ENCODE results near the gene GAPVD1.
A peak's percentile ranks its signal among the peaks of the same experiment; 100 is the strongest.

Gene GAPVD1

DNA sequence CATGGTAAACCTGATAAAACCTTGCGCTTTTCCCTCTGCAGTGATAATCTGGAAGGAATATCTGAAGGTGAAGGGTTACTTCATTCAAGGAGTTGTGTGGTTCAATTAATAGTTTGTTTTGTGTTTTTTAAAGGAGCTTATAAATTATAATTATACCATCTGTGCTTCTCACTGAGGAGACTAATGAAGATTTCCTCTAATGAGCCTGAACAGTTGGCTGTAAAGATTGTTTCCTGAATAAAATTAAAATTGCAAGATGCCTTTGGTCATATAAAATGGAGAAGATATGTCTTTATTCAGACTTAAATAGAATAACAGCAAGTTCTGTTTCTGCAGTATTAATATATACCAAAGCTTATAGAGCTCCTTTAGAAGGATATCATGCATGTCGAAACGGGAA, 59.9 kb downstream of the GAPVD1 start:
- no peak for DNase-seq

DNA sequence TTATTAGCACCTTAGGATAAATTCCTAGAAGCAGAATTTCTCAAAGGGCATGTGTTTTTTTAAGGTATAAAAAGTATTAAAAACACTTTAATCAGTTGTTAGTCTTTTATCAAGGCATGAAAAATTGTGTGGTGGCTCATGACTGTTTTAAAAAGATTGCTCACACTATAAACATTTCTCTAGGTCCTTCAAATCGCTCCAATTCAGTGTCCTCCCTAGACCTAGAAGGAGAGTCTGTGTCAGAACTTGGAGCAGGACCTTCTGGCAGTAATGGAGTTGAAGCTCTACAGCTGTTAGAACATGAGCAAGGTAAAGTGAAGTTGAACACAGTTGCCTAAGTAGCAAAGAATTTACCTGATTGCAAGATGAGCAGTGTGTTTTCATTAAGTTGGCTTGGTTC, 62.0 kb downstream of the GAPVD1 start:
- DNase-seq, result no peak

- no peak for DNase-seq
These were observed 64.2 kb downstream of the GAPVD1 start for GRCh38 chr9:125325826-125326225.

DNA sequence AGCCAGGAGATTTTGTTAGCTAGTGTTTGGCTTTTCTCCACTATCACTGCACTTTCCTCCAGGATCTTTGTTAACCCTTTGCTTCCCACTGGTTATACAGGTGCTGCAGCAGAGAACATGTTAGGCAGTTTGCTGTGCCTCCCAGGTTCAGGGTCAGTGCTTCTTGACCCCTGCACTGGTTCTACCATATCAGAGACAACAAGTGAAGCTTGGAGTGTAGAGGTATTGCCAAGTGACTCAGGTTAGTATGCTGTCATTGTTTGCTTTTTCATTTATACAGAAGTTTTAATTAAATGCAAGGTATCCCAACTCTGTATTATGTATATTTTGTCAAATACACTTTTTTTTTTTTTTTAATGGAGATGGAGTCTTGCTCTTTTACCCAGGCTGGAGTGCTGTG, 68.4 kb downstream of the GAPVD1 start:
- no peak for DNase-seq

GRCh38 chr9:125330587-125330986, 69.0 kb downstream of the GAPVD1 start:
- no peak for DNase-seq

DNA sequence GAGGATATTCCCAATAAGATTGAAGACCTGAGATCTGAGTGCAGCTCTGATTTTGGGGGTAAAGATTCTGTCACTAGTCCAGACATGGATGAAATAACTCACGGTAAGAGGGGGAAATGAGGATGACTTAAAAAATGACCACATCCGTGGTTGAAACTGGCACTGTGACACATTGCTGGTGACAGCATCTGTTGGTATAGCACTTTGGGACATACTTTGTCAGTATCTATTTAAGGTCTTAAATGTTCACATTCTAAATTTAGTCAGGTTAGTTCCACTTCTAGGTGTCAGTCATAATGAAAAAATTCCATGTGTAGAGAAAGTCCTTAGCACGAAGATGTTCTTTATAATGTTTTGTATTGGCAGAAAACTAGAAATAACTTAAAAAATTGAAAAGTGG, 70.9 kb downstream of the GAPVD1 start:
- peak; percentile 61 for DNase-seq

GRCh38 chr9:125337236-125337635, 75.6 kb downstream of the GAPVD1 start:
- no peak for DNase-seq

- DNase-seq, result no peak
These were observed 77.3 kb downstream of the GAPVD1 start for GRCh38 chr9:125338929-125339328.

DNA sequence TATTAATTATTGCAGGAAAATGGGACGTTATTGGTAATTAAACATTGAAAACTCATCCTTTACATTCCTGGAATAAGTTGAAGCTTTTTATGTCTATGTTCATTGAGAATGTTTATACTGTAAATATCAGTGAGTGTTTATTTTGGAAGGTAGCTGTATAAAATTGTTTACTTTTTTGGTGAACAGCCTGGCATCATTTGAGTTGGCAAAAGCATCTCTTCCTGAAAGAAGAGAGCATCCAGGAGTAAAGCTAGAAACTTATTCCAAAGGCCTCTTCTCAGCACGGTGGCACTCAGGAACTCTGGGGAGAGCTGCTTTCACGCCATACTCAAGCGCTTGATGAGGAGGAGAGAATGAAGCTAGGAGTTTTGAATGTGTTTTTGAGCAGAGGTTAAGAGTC, 79.9 kb downstream of the GAPVD1 start:
- DNase-seq, result no peak

DNA sequence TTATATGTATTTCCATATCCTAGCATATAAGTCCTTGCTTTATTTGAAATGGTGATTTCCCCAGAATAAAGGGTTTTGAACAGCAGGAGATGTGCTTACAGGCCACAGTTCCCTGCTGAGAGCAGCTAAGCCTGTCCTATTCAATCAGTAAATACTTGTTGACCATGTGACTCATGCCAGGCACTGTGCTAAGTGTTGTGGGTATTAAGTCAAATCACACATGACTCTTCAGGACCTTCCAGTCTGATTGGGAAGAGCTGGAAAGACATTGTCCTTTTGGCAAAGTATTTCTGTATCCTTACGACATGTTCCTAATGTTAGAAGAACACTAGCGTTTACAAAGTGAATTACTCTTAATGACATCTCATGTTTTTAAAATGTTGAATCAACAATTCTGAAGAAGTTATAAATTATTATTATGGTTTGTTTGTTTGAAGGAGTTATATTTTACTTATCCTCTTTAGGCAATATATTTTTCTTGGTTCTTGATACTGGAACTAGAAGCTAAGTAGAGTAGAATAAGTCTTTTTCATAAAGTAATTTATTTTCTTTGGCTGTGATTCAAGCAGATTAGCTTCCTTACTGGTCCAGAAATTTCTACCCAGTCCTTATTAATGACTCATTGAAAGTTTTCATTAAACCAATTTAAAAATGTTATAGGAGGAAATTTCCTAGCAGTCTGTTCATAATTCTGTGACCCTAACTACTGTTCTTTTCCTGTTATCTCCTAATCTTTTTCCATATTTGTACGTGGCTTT, 82.1 kb downstream of the GAPVD1 start:
- no peak for DNase-seq

DNA sequence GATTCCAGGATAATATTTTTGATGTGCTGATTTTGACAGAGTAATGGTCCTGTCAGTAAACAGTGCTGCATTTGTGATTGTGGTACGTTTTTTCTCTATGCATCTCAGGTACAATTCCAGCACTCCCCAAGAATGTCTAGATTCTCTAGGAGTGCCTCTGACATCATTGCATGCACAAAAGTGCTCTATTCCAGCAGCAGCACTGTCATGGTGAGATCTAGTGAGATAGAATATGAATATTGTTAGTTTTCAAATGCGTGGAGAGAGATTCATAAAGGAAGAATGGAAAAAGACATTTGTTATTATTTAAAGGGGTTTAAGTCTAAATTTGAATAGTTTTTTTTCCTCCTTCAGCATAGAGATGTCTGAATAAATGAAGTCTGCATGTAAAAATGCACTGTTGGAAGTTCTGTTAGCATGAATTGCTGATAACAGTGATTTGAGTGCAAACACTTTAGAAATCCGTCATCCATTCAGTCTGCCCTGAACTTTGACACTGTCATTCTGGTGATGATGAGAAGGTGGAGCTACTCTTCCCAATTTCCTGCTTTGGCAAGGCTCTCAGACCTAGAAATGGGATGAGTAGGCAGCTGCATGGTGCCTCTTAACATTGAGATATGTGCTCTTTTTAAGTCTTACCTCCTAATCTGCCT, 84.6 kb downstream of the GAPVD1 start:
- DNase-seq, result no peak

DNA sequence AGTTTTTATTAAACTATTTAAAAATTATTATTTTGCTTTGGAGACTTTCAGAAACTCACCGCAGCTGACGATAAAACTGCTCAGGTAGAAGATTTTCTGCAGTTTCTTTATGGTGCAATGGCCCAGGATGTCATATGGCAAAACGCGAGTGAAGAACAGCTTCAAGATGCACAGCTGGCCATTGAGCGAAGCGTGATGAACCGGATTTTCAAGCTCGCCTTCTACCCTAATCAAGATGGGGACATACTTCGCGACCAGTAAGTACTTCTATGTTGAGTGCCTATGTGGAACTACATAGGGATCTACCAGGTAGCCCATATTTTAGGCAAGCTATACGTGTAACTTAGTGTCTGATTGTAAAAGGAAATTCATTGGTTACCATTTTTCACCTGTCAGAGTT, 94.0 kb downstream of the GAPVD1 start:
- no peak for DNase-seq

GRCh38 chr9:125356032-125356431, 94.4 kb downstream of the GAPVD1 start:
- no peak for DNase-seq

DNA sequence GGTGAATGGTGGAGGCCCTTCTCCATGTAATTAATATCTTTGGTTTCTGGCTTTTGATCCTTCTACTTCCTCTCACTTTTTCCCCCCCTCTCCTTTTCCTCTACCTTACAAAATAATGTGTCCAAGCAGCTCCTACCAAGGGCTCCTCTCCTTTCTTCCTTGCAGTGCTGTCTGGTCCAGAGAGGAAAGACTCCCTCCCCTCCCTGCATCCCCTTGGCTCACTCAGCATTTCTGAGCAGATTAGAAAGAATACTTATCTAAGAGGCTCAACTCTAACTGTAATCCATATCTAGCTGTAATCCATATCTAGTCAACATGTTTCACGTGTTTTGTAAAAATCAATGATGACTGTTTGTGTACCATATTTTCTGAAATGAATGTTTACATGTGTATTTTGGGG, 97.4 kb downstream of the GAPVD1 start:
- no peak for DNase-seq

- DNase-seq, result no peak
These were observed 99.0 kb downstream of the GAPVD1 start for GRCh38 chr9:125360601-125361000.

- peak; percentile 28 for DNase-seq
These were observed 100.4 kb downstream of the GAPVD1 start for GRCh38 chr9:125361837-125362531.

GRCh38 chr9:125366676-125367075, 105.0 kb downstream of the GAPVD1 start:
- DNase-seq, result no peak

DNA sequence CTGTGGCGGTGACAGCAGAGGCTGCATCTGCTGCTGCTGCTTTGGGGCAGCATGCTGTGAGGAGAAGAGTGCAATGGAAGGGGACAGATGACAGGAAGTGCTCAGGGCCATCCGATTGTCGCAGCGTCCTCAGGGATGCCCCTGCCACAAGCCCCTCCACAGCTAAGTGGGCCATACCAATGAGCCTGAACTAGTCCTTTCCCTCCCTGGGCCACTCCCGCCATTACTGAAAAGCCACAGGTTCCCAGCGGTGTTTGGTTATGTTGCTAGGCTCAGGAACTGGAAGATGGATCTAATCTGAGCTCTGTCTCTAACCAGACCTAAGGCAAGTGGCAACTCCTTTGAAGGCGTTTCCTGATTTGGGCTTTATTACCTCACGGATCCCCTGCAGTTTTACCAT, 109.2 kb downstream of the GAPVD1 start:
- no peak for DNase-seq

DNA sequence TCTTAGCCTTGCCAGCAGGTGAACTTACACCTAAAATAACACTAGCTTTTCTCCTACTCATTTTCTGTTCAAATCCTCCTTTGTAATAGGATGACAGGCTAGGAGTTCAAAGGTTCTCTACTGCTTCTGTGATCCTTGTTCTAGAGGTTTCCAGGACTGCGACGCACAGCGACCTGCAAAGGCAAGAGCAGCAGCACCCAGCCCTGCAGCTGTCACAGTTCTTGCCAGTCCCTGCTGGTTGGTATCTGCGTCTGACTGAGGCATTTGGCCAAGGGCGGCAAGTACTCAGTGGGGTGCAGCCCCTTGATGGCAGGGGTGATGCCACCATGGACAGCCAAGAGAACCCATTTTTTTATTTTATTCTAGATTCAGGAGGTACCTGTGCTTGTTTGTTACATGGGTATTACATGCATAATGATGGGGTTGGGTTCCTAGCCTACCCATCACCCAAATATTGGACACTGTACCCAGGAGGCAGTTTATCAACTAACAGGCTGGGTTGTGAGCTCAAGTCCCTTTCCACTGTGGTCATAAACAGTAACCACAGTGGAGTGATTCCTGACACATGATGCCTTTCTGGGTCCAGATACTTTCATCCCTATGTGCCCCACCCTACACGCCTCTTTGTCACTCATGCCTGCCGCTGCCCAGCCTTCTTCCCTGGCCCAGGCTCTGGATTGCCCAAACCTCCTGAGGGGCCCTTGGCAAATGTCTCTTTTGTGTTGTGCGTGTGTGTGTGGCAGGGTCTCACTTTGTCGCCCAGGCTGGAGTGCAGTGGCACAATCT, 111.0 kb downstream of the GAPVD1 start:
- DNase-seq, result no peak

- DNase-seq, result peak; percentile 80
These were observed 113.0 kb downstream of the GAPVD1 start for GRCh38 chr9:125374443-125375309.

GRCh38 chr9:125375820-125376219, 114.2 kb downstream of the GAPVD1 start:
- DNase-seq, result no peak
